Cardiac fibroblast (primary cell): ENCODE data around the gene KCNAB1.
A peak's percentile ranks its signal among the peaks of the same experiment; 100 is the strongest.

Experiments used
- DNase-seq, 2 donors: peaks; one replicate each; pipeline versions ENCODE4 v3.0.0 to v3.0.0-alpha.2; 2010; ENCODE audit warnings: low read depth in 2 of 2
- H3K4me3 ChIP-seq, 2 donors: replicated peaks in 1 of 2; 1 replicate in 1 of 2; 2 replicates in 1 of 2; pipeline ENCODE4 v1.5.1; 2011; ENCODE audit warnings: low read depth in 2 of 2, low read length in 2 of 2, mild to moderate bottlenecking in 2 of 2, moderate library complexity in 1 of 2
- CTCF ChIP-seq: IDR thresholded peaks from one replicate; pipeline ENCODE4 v1.5.1; 2011; ENCODE audit warnings: low read depth, mild to moderate bottlenecking, low read length, inconsistent platforms

Gene KCNAB1

GRCh38 chr3:156251424-156251823, 131.0 kb downstream of the KCNAB1 start:
- TF ChIP-seq CTCF = no peak
- DNase-seq = no peak
- no peak overlapping the region for H3K4me3 ChIP-seq

DNA sequence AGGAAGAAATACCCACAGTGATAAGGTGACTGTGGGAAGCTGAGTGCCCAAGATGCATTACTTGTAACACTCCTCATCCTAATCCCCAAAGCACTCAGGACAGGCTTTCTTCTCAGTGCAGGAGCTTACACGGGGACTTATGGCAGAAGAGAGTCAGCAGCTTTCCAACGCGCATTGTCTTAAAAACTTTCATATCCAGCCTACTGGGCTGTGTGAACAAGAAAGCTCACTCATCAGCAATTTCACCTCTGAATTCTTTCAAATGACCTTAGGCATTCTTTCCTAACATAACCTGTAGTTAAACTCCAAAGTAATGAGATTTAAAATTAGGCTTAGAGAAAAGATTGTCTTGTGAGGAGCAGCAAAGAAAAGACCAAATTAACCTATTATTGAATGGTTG, 132.3 kb downstream of the KCNAB1 start:
- TF ChIP-seq CTCF = no peak
- H3K4me3 ChIP-seq = no peak overlapping the region
- DNase-seq = peak in 1 of 2 donors; percentile 8

DNA sequence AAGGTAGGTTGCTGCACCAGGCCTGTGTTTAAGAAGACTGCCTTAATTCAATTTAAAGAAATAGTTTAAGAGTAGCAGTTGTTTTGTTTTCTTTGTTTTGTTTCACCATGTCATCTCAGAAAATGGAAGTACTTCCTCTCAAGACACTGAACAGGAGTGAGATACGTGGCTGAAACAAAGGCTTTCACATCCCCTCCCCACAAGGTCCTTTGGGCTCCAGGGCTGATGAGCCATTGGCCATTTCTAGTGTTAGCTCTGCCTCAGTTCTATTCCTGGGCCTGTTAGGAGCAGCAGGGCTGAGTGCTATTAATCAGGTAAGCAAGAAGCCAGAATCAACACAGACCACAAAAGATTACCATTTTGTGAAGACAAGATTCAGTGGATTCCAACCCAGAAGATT, 132.8 kb downstream of the KCNAB1 start:
- DNase-seq = no peak
- H3K4me3 ChIP-seq = no peak overlapping the region
- no peak for TF ChIP-seq CTCF

GRCh38 chr3:156256256-156256655, 135.9 kb downstream of the KCNAB1 start:
- H3K4me3 ChIP-seq = no peak overlapping the region
- TF ChIP-seq CTCF = no peak
- DNase-seq = no peak

GRCh38 chr3:156256945-156257344, 136.6 kb downstream of the KCNAB1 start:
- DNase-seq = no peak
- H3K4me3 ChIP-seq = no peak overlapping the region
- TF ChIP-seq CTCF = no peak

DNA sequence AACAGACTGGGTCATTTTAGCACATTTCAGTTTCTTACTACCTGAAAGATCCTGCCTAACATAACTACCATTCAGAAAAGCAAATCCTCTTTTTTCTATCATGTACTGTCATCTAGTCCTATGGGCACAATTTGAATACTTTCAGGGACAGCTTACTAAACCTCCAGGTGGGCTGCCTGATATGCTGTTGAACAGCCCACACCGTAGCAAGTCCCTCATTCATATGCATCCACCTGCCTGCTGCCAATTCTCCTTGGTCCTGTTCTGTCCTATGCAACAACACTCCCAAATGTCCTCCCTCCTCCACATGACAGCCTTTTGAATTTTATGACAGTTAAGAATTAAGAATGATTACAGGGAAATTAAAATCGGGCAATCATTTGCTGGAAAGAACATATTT, 137.9 kb downstream of the KCNAB1 start:
- no peak overlapping the region for H3K4me3 ChIP-seq
- TF ChIP-seq CTCF = no peak
- no peak for DNase-seq

- no peak for DNase-seq
- TF ChIP-seq CTCF = no peak
These were observed 139.5 kb downstream of the KCNAB1 start for GRCh38 chr3:156259896-156260295.

More at GRCh38 chr3:156259896-156260295, 139.5 kb downstream of the KCNAB1 start:
- no peak overlapping the region for H3K4me3 ChIP-seq
